ENCODE measurements around the gene AMZ1.

DNA sequence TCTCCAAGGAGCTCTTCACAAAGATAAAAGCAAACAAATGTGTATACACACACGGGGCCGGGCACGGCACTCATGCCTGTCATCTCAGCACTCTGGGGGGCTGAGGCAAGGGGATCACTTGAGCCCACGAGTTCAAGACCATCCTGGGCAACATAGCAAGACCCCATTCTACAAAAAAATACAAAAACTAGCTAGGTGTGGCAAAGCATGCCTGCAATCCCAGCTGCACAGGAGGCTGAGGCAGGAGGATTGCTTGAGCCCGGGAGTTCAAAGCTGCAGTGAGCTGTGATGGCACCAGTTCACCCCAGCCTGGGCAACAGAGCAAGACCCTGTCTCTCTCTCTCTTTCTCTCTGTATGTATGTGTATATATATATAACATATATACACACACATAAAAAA, 33.9 kb upstream of the AMZ1 start:
- TF ChIP-seq POLR2A (IDR thresholded peaks at IDR 0.05) (no peak), CTCF (IDR thresholded peaks at IDR 0.05) (no peak)
